ENCODE measurements around the gene IFNA13. TPM values are rescaled to one million over a fixed set of nuclear protein-coding genes. Genes with fewer than 3 reads are reported as not detected.

IFNA13 gene
- total and polyA plus RNA-seq, 2 of the 13 experiments (the other 11 are each of a cell fraction or from before 2014, with no cell fraction given), result not detected

DNA sequence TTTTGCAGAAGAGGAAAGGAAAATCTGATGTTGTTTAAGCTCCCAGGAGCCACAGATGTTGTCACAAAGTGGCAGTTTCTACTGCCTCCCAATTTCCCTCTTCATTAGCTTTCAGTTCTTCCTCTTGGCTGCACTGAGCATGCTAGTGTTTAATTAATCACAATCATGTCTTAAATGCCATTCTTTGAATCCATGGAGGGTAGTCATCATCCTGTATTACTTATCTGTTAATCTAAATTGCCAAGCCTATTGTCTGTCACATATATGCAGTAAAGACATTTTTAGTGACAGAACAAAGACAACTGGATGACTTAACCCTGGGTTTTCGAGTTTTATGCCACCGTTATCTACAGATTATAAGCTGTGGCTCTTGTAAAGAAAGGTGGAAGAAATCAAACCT lies 47.4 kb downstream of the IFNA13 start:
- no peak overlapping the region for H3K9ac ChIP-seq (ENCODE audit: insufficient read depth, low read depth, low read length)
- no peaks in the 10 kb centered on the region for H3K4me1 ChIP-seq (ENCODE audit: insufficient read depth, low read length)
- H3K9me3 ChIP-seq (ENCODE audit: low read length), result no peaks in the 10 kb centered on the region
- no peaks in the 10 kb centered on the region for H4K20me1 ChIP-seq (ENCODE audit: insufficient read depth, low read length)
- 86% methylated on average over 2 of the region's 2 CpGs for WGBS (ENCODE audit: low lambda C conversion rate)
- ChIA-PET POLR2A (no interaction called here), CTCF (ENCODE audit: low intra/inter-chr PET ratio, low total read pairs) (no interaction called here)
- no peak overlapping the region for H3K4me2 ChIP-seq (ENCODE audit: low read depth, low read length)
- no peak overlapping the region for H3K27ac ChIP-seq (ENCODE audit: extremely low read length, insufficient read depth, low read length)
- no peaks in the 10 kb centered on the region for H3K27me3 ChIP-seq (ENCODE audit: control insufficient read depth in 1 of 2, insufficient read depth in 2 of 2, low read length in 2 of 2)
- DNase-seq (ENCODE audit: low spot score) (no peak), FAIRE-seq (no peak), ATAC-seq (no peak)
- no peak for TF ChIP-seq PAF1 (CRISPR knock-in tag; IDR thresholded peaks at IDR 0.05)
- no peak for TF ChIP-seq RFX1 (IDR thresholded peaks at IDR 0.05)
- no peak for TF ChIP-seq PHB2 (IDR thresholded peaks at IDR 0.05; ENCODE audit: partially characterized antibody)
- TF ChIP-seq HOXA9 (CRISPR knock-in tag; IDR thresholded peaks at IDR 0.05; ENCODE audit: borderline replicate concordance), result no peak
- TF ChIP-seq SIN3B (IDR thresholded peaks at IDR 0.05; ENCODE audit: low read length), result no peak
- TF ChIP-seq, protein P1, sequence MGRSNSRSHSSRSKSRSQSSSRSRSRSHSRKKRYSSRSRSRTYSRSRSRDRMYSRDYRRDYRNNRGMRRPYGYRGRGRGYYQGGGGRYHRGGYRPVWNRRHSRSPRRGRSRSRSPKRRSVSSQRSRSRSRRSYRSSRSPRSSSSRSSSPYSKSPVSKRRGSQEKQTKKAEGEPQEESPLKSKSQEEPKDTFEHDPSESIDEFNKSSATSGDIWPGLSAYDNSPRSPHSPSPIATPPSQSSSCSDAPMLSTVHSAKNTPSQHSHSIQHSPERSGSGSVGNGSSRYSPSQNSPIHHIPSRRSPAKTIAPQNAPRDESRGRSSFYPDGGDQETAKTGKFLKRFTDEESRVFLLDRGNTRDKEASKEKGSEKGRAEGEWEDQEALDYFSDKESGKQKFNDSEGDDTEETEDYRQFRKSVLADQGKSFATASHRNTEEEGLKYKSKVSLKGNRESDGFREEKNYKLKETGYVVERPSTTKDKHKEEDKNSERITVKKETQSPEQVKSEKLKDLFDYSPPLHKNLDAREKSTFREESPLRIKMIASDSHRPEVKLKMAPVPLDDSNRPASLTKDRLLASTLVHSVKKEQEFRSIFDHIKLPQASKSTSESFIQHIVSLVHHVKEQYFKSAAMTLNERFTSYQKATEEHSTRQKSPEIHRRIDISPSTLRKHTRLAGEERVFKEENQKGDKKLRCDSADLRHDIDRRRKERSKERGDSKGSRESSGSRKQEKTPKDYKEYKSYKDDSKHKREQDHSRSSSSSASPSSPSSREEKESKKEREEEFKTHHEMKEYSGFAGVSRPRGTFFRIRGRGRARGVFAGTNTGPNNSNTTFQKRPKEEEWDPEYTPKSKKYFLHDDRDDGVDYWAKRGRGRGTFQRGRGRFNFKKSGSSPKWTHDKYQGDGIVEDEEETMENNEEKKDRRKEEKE (IDR thresholded peaks at IDR 0.05), result no peak
- TF ChIP-seq, protein P2, sequence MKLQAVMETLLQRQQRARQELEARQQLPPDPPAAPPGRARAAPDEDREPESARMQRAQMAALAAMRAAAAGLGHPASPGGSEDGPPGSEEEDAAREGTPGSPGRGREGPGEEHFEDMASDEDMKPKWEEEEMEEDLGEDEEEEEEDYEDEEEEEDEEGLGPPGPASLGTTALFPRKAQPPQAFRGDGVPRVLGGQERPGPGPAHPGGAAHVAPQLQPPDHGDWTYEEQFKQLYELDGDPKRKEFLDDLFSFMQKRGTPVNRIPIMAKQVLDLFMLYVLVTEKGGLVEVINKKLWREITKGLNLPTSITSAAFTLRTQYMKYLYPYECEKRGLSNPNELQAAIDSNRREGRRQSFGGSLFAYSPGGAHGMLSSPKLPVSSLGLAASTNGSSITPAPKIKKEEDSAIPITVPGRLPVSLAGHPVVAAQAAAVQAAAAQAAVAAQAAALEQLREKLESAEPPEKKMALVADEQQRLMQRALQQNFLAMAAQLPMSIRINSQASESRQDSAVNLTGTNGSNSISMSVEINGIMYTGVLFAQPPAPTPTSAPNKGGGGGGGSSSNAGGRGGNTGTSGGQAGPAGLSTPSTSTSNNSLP (IDR thresholded peaks at IDR 0.05; ENCODE audit: low read depth, low read length), result no peak
- no peak for TF ChIP-seq TMF1 (CRISPR knock-in tag; IDR thresholded peaks at IDR 0.05; ENCODE audit: low read depth)
- TF ChIP-seq, protein P3, sequence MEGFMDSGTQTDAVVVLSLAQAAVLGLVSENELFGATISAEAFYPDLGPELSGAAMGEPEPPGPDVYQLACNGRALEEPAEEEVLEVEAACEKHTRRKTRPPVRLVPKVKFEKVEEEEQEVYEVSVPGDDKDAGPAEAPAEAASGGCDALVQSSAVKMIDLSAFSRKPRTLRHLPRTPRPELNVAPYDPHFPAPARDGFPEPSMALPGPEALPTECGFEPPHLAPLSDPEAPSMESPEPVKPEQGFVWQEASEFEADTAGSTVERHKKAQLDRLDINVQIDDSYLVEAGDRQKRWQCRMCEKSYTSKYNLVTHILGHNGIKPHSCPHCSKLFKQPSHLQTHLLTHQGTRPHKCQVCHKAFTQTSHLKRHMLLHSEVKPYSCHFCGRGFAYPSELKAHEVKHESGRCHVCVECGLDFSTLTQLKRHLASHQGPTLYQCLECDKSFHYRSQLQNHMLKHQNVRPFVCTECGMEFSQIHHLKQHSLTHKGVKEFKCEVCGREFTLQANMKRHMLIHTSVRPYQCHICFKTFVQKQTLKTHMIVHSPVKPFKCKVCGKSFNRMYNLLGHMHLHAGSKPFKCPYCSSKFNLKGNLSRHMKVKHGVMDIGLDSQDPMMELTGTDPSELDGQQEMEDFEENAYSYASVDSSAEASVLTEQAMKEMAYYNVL (CRISPR knock-in tag; IDR thresholded peaks at IDR 0.05; ENCODE audit: borderline replicate concordance), result no peak
- H3K79me2 ChIP-seq (ENCODE audit: insufficient read depth, low read length), result no peaks in the 10 kb centered on the region
- in situ Hi-C loops (cut with HindIII; ENCODE audit: extremely low pct_ligation_motif_present, low pct_unique_long_range_greater_than_20kb) (no loop called here), intact Hi-C loops (cut with micrococcal nuclease; ENCODE audit: unreplicated experiment) (no loop called here)
- H3K36me3 ChIP-seq (replicated peaks in 1 of 2; ENCODE audit: control insufficient read depth in 1 of 2, insufficient read depth in 2 of 2, low read length in 2 of 2), result peaks cover 0 to 11% of the 10 kb centered on the region in 2 experiments; a peak in 1 of 5 replicates
- H2AFZ ChIP-seq (ENCODE audit: low read length), result no peak overlapping the region
- no TSS peak for BruUV-seq (replicated peaks)
- no peak overlapping the region for H3K4me3 ChIP-seq (replicated peaks in 1 of 3; ENCODE audit: insufficient read depth in 1 of 3, low read depth in 2 of 3, low read length in 3 of 3)
